Measurements from ENCODE around the gene NFATC3. TPM values are rescaled to one million over a fixed set of nuclear protein-coding genes. Genes with fewer than 3 reads are reported as not detected.

Gene NFATC3
- total RNA-seq, 1 experiment from 2014 or later: 33.0 TPM

GRCh38 chr16:68077866-68078700 is 7.1 kb upstream of the NFATC3 start:
- no peak for DNase-seq
- H2BK120ac ChIP-seq (ENCODE audit: low read depth, low read length, poor library complexity, severe bottlenecking): no peak overlapping the region
- H3K4me2 ChIP-seq (ENCODE audit: insufficient read depth, insufficient read length, low read length): no peak overlapping the region
- no peak overlapping the region for H2BK20ac ChIP-seq (ENCODE audit: low read depth, low read length, poor library complexity, severe bottlenecking)
- H2BK15ac ChIP-seq (ENCODE audit: low read depth, low read length): no peak overlapping the region
- H3K27me3 ChIP-seq (ENCODE audit: insufficient read depth, low read length): no peaks in the 10 kb centered on the region
- Mint-ChIP-seq H3K9me3 (no peaks in the 10 kb centered on the region), H3K4me1 (peaks cover under 1 to 3% of the 10 kb centered on the region in 2 experiments; a peak in 2 of 4 replicates), H3K36me3 (ENCODE audit: insufficient read depth in 1 of 3, low read depth in 3 of 3) (peaks cover 18 to 42% (median 39%) of the 10 kb centered on the region in 3 experiments), H3K27ac (0 out of 7 replicates have a peak overlapping the region, but pooled peaks of 1 of the 3 experiments have one; percentile 25), H3K27me3 (ENCODE audit: low read depth) (no peaks in the 10 kb centered on the region; the same call in 1 of the 2 replicates), H3K4me3 (no peak overlapping the region)
- no peaks in the 10 kb centered on the region for H4K20me1 ChIP-seq (ENCODE audit: control insufficient read depth, insufficient read depth, insufficient read length)
- no peak overlapping the region for H2AK5ac ChIP-seq (ENCODE audit: insufficient read length, low read length)
- no peak overlapping the region for H4K5ac ChIP-seq (ENCODE audit: insufficient read length, low read depth, low read length)
- H2BK12ac ChIP-seq (ENCODE audit: insufficient read length, low read depth, low read length): no peak overlapping the region
- no peak overlapping the region for H3K9ac ChIP-seq (ENCODE audit: extremely low read depth, insufficient read length, low read length)
- WGBS (ENCODE audit: extremely low coverage, insufficient read length, low lambda C conversion rate): no CpG with 5 or more reads among the region's 7 CpGs
- H3K18ac ChIP-seq (ENCODE audit: insufficient read length, low read depth, low read length): no peak overlapping the region
- H3T11ph ChIP-seq (ENCODE audit: low read length): no peak overlapping the region
- H3K14ac ChIP-seq (ENCODE audit: insufficient read depth, low read length): no peak overlapping the region
- H4K91ac ChIP-seq (ENCODE audit: insufficient read length, low read depth, low read length): peak overlapping the region; percentile 81
- no peak overlapping the region for H3K27ac ChIP-seq (ENCODE audit: insufficient read length, low read depth, low read length)
- H3K23me2 ChIP-seq (ENCODE audit: insufficient read length, low read depth, low read length, poor library complexity, severe bottlenecking): no peaks in the 10 kb centered on the region
- no peak overlapping the region for H3K23ac ChIP-seq (ENCODE audit: insufficient read length, low read depth, low read length)
- H3K4me1 ChIP-seq (ENCODE audit: insufficient read depth, low read length): no peaks in the 10 kb centered on the region
- TF ChIP-seq CTCF (conservative IDR thresholded peaks at IDR 0.05): no peak
- no peak overlapping the region for H2BK5ac ChIP-seq (ENCODE audit: insufficient read length, low read length)
- no peak overlapping the region for H2AFZ ChIP-seq (ENCODE audit: low read length)
- H3K4ac ChIP-seq (ENCODE audit: low read depth, low read length): no peak overlapping the region
- no peaks in the 10 kb centered on the region for H3K79me1 ChIP-seq (ENCODE audit: insufficient read depth, low read depth, low read length, poor library complexity, severe bottlenecking)
- H3K56ac ChIP-seq (ENCODE audit: insufficient read length, low read depth, low read length): no peak overlapping the region
- no peaks in the 10 kb centered on the region for H3K79me2 ChIP-seq (ENCODE audit: insufficient read depth, low read length)
- no peak overlapping the region for H4K8ac ChIP-seq (replicated peaks; ENCODE audit: insufficient read length, low read depth, low read length)
- no peaks in the 10 kb centered on the region for H3K9me3 ChIP-seq (ENCODE audit: control insufficient read depth, low read depth, low read length)
